ENCODE measurements around the gene UBE2E2.

The UBE2E2 gene

DNA sequence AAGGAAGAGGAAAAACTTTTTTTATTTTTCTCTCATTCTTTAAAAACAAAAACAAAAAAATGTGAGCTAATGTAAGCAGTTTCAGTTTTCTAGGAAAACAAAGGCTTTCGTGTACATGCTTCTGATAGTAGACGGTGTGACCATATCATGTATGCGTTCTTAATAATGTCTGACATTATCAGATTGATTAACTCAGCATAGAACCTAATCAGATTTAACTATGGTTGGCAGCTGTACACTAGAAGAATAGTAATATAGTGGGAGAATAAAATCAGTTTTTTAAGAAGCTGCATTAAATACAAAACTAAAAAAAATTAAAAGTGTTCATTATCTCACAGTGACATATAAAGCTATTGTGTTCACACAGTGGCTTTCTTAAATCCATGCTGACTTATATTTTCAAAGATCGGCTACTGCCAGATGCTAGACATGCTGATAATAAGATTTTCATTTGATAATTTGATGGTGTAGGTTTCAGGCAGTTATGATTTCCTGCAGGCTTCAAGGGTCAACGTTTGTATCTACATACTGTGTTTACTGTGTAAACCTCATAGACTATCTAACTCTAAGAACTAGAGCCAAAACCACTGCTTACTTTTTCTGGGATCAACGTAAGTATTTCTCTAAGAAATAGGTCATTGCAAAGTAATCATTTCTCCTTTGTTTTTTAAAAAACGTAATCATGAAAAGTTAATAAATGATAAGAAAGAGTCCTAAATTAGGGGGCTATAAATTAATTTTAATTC is 74.0 kb downstream of the UBE2E2 start:
- DNase-seq (ENCODE audit: low spot score), result no peak

DNA sequence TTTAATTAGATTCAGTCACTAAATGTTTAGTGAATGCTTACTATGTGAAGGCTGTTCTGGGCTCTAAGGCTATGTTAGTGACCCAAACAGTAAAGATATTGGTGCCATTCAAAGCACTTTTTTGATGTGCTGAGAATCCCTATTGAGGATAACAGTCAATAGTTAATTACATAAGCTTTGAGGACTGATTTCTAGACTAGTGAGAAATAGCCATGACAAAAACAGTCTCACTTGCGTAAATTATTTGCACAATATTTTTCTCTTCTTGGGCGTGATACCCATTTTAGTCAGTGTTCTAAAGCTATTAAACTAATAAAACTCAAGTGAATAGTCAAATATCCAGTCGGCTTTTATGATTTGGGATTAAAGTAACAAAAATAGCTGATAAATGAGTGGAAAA is 74.6 kb downstream of the UBE2E2 start:
- no peak for DNase-seq (ENCODE audit: low spot score)

DNA sequence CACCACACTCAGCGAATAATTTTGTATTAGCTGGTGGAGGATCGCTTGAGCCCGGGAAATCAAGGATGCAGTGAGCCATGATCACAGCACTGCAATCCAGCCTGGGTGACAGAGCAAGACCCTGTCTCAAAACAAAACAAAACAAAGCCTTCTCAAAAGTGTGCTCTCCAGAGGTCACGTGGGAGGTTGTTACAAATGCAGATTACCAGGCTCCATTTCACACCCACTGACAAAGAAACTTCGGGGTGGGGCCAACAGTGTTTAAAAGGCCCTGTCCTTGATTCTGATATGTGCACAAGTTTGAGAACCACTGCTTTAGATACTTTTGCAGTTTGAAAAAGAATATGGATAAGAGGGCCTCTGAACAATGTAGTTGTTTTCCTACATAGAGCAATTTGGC is 80.5 kb downstream of the UBE2E2 start:
- DNase-seq (ENCODE audit: low spot score), result no peak

DNA sequence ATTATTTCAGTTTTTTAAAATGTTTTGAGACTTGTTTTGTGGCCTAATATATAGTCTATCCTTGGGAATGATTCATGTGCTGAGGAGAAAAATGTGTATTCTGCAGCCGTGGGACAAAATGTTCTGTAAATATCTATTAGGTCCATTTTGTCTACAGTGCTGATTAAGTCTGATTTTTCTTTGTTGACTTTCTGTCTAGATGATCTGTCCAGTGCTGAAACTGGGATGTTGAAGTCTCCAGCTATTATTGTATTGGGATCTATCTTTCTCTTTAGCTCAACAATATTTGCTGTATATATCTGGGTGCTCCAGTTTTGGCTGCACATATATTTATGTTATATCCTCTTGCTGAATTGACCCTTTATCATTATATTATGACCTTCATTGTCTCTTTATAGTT is 85.2 kb downstream of the UBE2E2 start:
- no peak for DNase-seq (ENCODE audit: low spot score)

DNA sequence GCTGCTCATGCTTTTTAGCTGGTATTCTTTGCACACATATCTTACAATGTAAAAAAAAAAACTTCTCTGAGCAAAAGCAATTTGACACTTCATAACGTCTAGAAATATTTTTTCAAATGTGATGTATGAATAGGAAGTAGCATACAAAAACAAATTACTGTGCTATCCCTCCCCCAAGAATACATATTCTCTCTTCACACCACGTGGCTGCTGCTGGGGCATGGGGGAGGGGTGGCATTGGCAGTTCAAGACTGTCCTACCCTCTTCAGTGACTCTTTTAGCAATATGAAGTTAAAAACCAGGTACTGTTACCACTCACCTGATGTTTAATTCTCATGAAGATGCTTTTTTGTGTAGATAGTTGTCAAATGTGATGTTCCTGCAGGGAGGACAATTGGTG is 85.6 kb downstream of the UBE2E2 start:
- DNase-seq (ENCODE audit: low spot score), result no peak

DNA sequence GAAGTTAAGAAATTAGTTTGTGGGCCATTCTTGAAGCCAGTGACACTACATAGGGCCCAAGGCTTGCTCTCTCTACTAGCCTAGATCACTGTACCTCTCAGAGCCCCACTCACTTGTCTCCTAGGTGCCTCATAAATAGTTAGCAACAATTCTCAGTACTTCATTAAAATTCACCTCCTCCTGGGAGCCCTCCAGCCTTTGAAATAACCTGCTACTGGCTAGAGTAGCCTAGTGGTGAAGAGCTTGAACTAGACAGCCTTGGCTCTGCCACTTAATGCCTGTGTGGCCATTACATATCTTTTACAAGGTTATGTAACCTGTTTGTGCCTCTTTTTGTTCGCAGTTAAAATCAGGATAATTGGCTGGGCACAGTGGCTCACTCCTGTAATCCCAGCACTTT is 89.3 kb downstream of the UBE2E2 start:
- no peak for DNase-seq (ENCODE audit: low spot score)

DNA sequence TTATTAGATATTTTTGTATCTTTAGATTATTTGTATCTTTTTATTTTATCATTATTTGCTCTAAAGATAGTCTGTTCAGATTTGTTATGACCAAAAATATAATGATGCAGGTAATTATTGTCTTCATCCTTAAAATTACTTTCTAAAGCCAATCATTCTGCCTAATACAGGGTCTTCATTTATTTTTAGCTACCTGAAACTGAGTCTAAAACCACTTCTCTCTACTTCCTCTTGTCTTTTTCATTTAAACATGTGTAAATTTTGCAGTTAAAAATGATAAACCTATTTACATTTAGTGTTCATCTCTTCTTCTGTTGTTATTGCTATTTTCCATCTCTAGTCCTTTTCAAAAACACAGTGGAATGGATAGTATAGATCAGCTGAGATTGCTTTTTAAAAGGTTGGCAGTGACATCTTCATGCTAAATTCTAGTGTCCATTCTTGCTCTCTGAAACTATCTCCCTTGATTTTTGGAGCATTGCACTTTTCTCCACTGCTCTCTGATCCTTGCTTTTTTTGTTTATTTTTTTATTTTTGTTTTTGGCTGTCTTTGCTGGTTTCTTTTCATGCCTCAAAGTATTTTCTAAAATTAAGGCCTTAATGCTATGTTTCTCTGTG is 91.8 kb downstream of the UBE2E2 start:
- DNase-seq (ENCODE audit: low spot score), result no peak

DNA sequence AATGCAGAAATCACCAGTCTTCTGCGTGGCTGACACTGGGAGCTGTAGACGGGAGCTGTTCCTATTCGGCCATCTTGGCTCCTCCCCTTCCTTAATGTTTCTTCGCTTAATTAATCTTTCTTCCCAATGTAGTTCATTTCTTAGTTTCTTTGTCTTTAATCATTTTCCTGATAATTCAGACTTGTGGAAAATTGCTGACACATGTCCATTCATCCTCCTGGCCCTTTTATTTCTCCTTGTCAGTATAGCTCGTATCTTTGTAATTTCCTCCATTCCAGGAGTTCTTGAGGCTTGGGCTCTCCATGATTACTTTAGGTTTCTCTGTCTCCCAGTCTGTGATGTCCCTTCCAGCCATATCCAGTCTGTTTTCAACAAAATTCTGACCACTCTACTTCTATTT is 98.7 kb downstream of the UBE2E2 start:
- DNase-seq (ENCODE audit: low spot score), result no peak

DNA sequence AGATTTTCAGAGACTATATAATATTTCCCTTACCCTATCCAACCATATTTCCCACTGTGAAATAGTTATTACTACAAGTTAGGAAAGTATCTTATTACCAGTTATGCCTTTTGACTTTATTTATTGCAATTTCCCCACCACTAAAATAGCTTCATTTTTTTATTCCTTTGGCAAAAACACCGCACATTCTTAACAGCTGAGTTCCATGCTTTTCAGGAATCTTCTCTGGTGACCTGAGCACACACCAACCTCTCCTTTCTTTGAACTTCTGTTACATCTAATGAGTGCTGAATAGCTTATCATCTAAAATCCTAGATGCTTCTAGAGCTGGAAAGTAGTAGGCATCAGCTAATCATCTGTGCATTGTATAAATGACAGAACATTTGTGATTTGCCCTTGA is 99.1 kb downstream of the UBE2E2 start:
- DNase-seq (ENCODE audit: low spot score), result no peak

DNA sequence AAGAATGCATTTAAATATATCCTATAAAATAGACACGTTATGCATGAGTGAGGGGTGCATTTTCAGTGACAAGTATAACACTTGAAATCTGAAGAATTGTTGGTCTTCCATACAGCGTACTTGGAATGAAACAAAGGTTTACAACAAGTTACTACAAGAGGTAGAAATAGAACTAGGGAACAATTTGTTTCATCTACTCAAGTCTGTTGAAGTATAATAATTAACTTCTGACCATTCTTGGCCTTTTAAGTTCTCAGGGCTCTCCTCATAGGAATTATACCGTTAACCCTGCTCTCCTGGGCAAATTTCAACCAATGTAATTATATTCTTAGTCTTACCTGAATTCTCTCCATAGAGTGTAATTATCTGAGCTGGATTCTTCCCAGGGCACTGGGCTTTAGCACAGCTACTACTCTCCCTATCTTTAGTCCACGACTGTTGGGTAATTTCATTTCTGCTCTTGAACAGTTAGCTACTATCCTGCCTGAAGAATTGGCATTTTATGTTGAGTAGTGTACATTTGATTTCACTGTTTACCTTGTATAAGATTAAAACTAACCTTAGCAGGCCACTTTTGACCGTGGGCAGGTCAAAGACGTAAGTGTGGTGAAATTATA is 100.6 kb downstream of the UBE2E2 start:
- no peak for DNase-seq (ENCODE audit: low spot score)

DNA sequence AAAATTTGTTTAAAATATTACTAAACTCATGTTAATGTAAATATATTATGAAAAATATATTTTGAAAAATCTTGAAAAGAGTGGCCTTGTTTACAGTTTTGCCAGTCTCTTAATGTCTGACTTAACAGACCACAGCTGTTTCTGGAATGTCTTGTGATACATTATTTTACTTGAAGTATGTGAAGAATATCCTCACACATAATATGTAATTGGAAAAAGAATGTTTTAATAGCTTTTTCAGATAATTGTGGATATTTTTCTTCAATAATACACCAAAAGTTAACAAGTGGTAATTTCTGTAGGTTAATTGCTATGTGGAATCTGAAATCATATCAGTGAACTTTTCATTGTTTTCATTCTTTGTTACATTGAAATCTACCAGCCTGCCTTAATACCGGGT is 101.3 kb downstream of the UBE2E2 start:
- no peak for DNase-seq (ENCODE audit: low spot score)

DNA sequence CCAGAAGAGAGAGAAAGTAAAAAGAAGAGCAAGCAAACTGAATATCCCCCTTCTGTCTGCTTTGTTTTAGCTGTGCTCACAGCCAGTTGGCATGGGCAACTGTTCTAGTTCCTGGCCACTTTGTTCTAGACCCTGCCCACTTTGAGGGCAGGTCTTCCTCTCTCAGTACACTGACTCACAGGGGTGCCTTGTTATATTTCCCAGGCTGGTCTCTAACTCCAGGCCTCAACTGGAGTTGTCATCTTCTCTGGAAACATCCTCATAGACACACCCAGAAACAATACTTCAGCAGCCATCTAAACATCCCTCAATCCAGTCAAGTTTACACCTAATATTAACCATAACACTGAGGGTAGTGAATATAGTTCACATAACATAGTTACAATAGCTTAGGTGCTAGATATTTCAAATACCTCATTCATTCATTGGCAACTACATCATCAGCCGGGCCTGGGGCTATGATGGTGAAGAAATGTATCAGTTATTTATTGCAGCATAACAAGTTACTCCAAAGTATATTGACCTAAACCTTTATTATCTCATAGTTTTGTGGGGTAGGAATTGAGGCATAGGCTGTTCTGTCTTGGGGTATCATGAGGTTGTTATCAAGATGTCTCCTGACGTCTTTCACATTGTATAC is 106.0 kb downstream of the UBE2E2 start:
- DNase-seq (ENCODE audit: low spot score), result no peak

DNA sequence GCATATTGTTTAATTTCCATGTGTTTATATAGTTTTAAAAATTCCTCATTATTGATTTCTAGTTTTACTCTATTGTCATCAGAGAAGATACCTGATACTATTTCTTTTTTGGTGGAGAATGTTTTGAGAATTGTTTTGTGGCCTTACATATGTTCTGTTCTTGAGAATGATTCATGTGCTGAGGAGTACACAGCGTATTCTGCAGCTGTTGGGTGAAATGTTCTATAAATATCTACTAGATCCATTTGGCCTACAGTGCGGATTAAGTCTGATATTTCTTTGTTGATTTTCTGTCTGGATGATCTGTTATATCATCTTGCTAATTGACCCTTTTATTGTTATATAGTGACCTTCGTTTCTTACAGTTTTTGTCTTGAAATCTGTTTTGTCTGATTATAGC is 109.7 kb downstream of the UBE2E2 start:
- no peak for DNase-seq (ENCODE audit: low spot score)

DNA sequence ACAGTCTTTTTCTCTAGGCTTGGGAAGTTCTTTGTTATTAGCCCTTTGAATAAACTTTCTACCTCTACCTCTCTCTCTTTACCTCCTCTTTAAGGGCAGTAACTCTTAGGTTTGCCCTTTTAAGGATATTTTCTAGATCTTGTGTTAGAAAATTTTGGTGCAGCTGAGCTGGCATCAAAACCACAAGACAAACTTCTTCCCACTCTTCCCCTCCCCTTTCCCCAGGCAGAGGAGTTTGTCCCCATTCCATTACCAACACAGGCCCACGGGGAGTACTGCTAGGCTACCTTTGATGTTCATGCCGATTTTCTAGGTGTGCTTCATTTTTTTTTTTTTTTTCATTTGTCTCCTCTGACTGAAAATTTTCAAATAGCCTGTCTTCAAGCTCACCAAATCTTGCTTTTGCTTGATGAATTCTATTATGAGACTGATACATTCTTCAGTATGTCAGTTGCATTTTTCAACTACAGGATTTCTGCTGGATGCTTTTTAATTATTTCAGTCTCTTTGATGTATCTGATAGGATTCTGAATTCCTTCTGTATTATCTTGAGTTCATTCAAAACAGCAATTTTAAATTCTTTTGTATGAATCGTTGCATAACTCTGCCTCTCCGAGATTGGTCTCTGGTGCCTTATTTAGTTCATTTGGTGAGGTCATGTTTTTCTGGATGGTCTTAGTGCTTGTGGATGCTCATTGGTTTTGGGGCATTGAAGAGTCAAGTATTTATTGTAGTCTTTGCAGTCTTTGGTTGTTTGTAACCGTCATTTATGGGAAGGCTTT is 112.0 kb downstream of the UBE2E2 start:
- no peak for DNase-seq (ENCODE audit: low spot score)

DNA sequence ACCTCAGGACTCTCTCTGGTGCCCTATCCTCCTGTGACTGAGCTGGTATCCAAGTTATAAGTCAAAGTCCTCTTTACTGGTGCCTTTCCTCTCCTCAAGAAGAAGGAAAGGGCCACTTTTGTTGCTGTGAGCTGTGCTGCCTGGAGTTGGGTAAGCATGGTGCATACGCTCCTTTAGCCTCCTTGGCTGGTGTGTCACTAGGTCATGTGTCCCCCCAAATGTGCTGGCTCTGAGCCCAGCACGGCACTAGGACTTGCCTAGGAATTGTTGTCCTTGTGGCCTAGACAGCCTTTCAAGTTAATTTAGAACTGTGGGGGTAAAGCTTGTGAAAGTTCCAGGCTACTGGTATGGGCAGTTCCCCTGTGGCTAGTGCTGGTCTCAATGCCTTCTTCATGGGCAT is 113.8 kb downstream of the UBE2E2 start:
- DNase-seq (ENCODE audit: low spot score), result no peak

DNA sequence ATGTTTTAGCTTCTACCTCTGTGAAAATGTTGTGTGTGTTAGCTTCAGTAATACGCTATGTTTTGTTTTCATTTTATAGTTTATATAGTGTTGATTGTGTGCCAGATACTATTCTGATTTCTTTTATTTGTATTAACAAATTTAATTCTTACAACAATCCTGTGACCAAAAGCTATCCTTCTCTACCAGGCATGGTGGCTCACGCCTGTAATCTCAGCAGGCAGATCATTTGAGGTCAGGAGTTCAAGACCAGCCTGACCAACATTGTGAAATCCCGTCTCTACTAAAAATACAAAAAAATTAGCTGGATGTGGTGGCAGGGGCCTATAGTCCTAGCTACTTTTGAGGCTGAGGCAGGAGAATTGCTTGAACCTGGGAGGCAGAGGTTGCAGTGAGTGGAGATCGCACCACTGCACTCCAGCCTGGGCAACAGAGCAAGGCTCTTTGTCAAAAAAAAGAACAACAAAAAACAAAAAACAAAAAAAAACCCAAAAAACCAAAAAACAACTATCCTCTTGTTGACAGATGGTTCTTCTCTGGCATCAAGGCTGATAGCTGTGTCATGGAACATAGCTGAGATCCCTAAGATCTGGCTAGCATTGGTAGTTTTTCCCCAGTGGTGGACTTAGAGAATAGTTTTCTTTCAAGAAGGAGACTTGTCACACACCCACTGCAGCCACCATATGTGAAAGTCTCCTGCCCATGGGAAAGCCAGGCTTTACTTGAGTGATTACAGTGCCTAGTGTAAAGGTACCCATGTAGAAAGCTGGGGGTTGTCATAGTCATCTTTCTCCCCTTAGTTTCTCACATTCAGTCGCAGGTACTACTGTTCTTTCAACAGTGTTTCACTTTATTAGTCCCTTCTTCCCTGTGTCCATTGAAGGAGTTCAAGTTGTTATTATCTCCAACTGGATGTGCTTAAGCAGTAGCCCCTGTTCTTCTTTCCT is 116.5 kb downstream of the UBE2E2 start:
- no peak for DNase-seq (ENCODE audit: low spot score)

DNA sequence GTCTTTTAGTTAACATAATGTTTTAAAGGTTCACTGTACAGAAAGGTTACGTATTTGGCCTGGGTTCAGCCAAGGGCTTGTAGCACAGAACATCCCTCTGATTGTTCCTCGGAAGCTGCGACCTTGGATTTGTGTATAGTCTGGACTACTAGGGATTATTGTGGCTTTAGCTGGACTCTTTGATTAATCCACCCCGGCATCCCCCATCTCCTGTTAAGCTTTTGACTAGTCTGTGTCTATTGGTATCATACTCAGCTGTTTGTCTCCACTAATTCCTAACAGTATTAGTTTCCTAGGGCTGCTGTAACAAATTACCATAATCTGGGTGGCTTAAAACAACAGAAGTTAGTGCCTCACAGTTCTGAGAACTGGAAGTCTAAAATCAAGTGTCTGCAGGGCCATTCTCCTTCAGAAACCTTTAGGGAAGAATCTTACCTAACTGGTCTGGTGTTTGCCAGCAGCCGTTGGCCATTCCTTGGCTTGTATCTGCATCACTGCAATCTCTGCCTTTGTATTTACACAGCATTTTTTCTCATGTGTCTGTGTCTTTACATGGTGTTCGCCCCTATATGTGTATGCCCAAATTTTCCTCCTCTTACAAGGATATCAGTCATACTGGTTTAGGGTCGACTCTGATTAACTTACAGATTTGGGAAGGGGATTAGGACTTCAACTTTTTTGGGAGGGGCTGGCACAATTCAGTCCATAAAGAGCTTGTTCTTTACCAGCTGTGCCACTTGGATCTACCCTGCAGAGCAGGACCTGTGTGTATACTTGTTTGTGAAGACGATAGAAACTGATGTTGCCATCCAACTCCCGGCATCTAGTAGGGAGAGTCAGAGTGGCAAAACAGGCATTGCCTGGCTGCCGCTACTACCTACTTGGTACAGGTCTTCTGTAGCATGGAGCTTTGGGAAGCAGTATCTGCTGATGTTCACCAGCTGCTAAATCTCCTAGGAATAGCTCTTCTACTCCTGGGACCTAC is 117.8 kb downstream of the UBE2E2 start:
- DNase-seq (ENCODE audit: low spot score), result no peak

DNA sequence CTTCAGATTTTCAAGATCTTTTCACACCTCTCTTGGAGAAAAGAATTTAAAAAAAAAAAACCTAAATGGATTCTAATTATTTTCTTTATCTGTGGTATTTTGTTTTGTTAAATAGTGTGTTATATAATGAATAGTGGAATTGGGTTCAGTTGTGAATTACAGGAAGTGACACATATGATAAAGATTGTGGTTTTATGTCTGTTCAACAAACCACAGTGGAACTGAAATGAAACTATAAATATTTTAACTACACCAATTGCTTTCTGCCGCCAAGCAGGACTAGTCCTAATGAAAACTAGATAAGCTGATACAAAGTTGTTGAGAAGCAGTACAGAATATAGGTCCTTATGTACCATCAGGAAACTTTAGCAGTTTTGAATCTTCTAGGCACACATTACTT is 121.6 kb downstream of the UBE2E2 start:
- peak; percentile 6 for DNase-seq (ENCODE audit: low spot score)

DNA sequence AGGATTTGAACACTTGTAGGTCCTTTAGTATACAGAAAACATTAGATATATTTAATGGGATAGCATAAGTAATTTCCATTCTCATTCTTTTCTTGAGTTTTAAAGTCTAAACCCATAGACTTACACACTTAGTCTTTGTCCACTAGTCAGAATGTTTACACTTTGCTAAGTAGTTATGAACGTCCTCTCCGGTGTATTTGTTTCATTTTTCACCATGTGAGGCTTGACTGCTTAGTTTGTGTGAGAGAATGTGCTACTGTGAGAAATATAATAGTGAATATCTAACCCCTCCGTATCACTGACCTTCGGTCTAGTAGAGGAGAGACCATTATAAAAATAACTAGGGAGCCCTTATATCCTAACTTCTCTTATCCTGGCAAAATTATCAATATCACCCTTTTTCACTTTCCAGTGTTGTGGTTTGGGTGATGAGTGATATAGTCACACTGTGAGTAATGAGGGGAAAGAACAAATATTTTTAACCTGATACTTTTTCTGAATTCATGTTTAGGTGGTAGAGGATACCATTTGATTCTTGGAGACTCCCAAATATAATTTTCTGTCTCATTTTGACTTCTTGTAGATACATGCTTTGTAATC is 122.4 kb downstream of the UBE2E2 start:
- DNase-seq (ENCODE audit: low spot score), result no peak

All from AG08396 (cell line).